SK-N-SH treated with all-trans-retinoic acid at 6 μM for 48 hours (cell line): ENCODE results near the gene EML5.

Source experiments
- CSDC2 ChIP-seq: fragments of 250-450 bp; sonication (Bioruptor Pico); IDR thresholded peaks from 2 replicates; pipeline ENCODE4 v1.5.0; 2020; ENCODE audit warnings: mild to moderate bottlenecking, moderate library complexity
- PATZ1 ChIP-seq: fragments of 250-450 bp; sonication (Bioruptor Pico); IDR thresholded peaks from 2 replicates; pipeline ENCODE4 v1.8.0; 2020; ENCODE audit warnings: mild to moderate bottlenecking, moderate library complexity, borderline replicate concordance
- RARB ChIP-seq: fragments of 250-450 bp; sonication (Bioruptor Pico); IDR thresholded peaks from 2 replicates; pipeline ENCODE4 v1.8.0; 2021; ENCODE audit warnings: mild to moderate bottlenecking, moderate library complexity
- TOX ChIP-seq: fragments of 250-450 bp; sonication (Bioruptor Pico); IDR thresholded peaks from 2 replicates; pipeline ENCODE4 v1.8.0; 2021; ENCODE audit warnings: mild to moderate bottlenecking, moderate library complexity, borderline replicate concordance
- ZC3H10 ChIP-seq: fragments of 250-450 bp; sonication (Bioruptor Pico); IDR thresholded peaks from 2 replicates; pipeline ENCODE4 v1.5.1; 2021; ENCODE audit warnings: mild to moderate bottlenecking, moderate library complexity
- ZFP3 ChIP-seq: fragments of 250-450 bp; sonication (Bioruptor Pico); IDR thresholded peaks from 2 replicates; pipeline ENCODE4 v1.5.0; 2020; ENCODE audit warnings: mild to moderate bottlenecking, moderate library complexity
- ZFP30 ChIP-seq: fragments of 450-650 bp; formaldehyde crosslinking; IDR thresholded peaks from 2 replicates; pipeline ENCODE4 v1.5.0; 2022; ENCODE audit warnings: mild to moderate bottlenecking, moderate library complexity

GRCh38 chr14:88568196-88568595 lies 224.6 kb downstream of the EML5 start:
- TF ChIP-seq PATZ1 (CRISPR knock-in tag), result no peak
- TF ChIP-seq RARB (CRISPR knock-in tag), result no peak
- TF ChIP-seq CSDC2 (CRISPR knock-in tag), result no peak
- no peak for TF ChIP-seq TOX
- TF ChIP-seq ZFP3 (CRISPR knock-in tag), result no peak
- TF ChIP-seq ZFP30 (CRISPR knock-in tag), result no peak
- TF ChIP-seq ZC3H10 (CRISPR knock-in tag), result no peak
